ENCODE data around the gene CCDC60.

DNA sequence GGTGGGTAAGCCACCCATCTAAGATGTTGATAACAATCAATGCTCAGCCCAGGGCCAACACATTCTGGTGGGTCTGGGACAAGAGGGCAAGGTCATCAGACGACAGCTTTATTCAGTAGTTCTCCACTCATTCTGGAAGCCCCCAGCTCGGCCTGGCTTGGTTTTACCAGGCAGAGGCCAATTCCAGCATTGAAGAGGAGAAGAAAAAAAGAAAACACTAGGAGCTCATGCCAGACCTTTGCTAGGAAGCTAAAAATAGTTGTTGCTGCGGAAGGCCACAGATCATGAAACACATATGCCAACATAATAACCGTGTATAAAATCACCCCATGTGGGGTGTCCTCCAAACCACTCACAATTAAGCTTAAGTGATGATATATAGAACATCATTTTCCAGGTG lies 44.4 kb downstream of the CCDC60 start:
- no peak for TF ChIP-seq ZNF133 (tag by site-specific recombination; IDR thresholded peaks at IDR 0.05)
- TF ChIP-seq, protein P1, sequence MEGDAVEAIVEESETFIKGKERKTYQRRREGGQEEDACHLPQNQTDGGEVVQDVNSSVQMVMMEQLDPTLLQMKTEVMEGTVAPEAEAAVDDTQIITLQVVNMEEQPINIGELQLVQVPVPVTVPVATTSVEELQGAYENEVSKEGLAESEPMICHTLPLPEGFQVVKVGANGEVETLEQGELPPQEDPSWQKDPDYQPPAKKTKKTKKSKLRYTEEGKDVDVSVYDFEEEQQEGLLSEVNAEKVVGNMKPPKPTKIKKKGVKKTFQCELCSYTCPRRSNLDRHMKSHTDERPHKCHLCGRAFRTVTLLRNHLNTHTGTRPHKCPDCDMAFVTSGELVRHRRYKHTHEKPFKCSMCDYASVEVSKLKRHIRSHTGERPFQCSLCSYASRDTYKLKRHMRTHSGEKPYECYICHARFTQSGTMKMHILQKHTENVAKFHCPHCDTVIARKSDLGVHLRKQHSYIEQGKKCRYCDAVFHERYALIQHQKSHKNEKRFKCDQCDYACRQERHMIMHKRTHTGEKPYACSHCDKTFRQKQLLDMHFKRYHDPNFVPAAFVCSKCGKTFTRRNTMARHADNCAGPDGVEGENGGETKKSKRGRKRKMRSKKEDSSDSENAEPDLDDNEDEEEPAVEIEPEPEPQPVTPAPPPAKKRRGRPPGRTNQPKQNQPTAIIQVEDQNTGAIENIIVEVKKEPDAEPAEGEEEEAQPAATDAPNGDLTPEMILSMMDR (tag by site-specific recombination; IDR thresholded peaks at IDR 0.05), result no peak
- no peak for TF ChIP-seq ZNF114 (tag by site-specific recombination; IDR thresholded peaks at IDR 0.05)
- no peak for TF ChIP-seq ZNF660 (tag by site-specific recombination; IDR thresholded peaks at IDR 0.05)
- TF ChIP-seq PATZ1 (tag by site-specific recombination; IDR thresholded peaks at IDR 0.05), result no peak
- TF ChIP-seq ZNF138 (tag by site-specific recombination; IDR thresholded peaks at IDR 0.05; ENCODE audit: borderline replicate concordance), result no peak
- TF ChIP-seq, protein P2, sequence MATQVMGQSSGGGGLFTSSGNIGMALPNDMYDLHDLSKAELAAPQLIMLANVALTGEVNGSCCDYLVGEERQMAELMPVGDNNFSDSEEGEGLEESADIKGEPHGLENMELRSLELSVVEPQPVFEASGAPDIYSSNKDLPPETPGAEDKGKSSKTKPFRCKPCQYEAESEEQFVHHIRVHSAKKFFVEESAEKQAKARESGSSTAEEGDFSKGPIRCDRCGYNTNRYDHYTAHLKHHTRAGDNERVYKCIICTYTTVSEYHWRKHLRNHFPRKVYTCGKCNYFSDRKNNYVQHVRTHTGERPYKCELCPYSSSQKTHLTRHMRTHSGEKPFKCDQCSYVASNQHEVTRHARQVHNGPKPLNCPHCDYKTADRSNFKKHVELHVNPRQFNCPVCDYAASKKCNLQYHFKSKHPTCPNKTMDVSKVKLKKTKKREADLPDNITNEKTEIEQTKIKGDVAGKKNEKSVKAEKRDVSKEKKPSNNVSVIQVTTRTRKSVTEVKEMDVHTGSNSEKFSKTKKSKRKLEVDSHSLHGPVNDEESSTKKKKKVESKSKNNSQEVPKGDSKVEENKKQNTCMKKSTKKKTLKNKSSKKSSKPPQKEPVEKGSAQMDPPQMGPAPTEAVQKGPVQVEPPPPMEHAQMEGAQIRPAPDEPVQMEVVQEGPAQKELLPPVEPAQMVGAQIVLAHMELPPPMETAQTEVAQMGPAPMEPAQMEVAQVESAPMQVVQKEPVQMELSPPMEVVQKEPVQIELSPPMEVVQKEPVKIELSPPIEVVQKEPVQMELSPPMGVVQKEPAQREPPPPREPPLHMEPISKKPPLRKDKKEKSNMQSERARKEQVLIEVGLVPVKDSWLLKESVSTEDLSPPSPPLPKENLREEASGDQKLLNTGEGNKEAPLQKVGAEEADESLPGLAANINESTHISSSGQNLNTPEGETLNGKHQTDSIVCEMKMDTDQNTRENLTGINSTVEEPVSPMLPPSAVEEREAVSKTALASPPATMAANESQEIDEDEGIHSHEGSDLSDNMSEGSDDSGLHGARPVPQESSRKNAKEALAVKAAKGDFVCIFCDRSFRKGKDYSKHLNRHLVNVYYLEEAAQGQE (tag by site-specific recombination; IDR thresholded peaks at IDR 0.05), result no peak
- no peak for TF ChIP-seq KLF9 (tag by site-specific recombination; IDR thresholded peaks at IDR 0.05; ENCODE audit: low read depth)
- no peak for TF ChIP-seq ZNF473 (tag by site-specific recombination; IDR thresholded peaks at IDR 0.05)
- TF ChIP-seq ZNF560 (tag by site-specific recombination; IDR thresholded peaks at IDR 0.05; ENCODE audit: borderline replicate concordance), result no peak
- TF ChIP-seq ZNF529 (tag by site-specific recombination; IDR thresholded peaks at IDR 0.05; ENCODE audit: insufficient replicate concordance), result no peak
- no peak for TF ChIP-seq HOXA7 (CRISPR knock-in tag; IDR thresholded peaks at IDR 0.05; ENCODE audit: borderline replicate concordance)

Measured in HEK293 (cell line).